ENCODE data around the gene ARHGAP28. TPM values are rescaled to one million over a fixed set of nuclear protein-coding genes. Genes with fewer than 3 reads are reported as not detected.

The ARHGAP28 gene
- total RNA-seq, 2 donors from 2014 or later = 20.3 to 22.6 TPM

DNA sequence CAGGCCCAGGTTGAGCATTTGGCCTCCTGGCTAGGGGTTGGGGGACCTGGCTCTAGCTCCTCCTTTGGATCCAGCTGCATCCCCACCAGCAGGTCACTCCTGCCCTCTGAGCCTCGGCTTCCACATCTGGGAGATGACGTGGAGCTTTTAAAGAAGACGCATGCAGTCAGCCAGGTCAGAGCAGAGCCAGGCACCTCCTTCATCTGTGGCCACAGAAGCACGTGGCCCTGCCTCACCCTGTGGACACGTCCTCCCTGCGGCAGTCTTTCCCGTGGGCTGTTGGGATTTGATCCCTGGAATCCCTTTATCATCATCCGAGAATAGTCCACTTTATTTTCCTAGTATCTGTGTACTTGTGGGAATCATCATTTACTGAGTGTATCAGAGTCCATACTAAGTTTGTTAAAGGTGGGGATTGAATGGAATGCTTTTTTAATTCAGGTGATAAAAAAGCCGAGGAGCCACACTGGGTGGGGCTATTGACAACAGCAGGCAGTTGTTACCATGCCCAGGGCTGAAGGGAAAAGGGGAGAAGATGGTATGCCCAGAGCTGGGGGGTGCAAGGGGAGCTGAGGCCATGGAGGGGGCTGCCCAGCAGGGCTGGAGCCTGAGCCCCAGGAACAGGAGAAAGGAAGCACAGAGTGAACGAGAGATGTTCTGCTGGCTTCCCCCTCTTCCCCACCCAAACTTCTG is 218.0 kb downstream of the ARHGAP28 start:
- no peak overlapping the region for H3K27ac ChIP-seq
- H3K27me3 ChIP-seq (replicated peaks; ENCODE audit: insufficient read depth) = no peaks in the 10 kb centered on the region
- no peak for DNase-seq (ENCODE audit: low spot score)
- H3K4me3 ChIP-seq = no peak overlapping the region
- TF ChIP-seq, protein P1, sequence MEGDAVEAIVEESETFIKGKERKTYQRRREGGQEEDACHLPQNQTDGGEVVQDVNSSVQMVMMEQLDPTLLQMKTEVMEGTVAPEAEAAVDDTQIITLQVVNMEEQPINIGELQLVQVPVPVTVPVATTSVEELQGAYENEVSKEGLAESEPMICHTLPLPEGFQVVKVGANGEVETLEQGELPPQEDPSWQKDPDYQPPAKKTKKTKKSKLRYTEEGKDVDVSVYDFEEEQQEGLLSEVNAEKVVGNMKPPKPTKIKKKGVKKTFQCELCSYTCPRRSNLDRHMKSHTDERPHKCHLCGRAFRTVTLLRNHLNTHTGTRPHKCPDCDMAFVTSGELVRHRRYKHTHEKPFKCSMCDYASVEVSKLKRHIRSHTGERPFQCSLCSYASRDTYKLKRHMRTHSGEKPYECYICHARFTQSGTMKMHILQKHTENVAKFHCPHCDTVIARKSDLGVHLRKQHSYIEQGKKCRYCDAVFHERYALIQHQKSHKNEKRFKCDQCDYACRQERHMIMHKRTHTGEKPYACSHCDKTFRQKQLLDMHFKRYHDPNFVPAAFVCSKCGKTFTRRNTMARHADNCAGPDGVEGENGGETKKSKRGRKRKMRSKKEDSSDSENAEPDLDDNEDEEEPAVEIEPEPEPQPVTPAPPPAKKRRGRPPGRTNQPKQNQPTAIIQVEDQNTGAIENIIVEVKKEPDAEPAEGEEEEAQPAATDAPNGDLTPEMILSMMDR (IDR thresholded peaks at IDR 0.05) = no peak
- TF ChIP-seq POLR2AphosphoS5 (IDR thresholded peaks at IDR 0.05) = no peak
- no peak for TF ChIP-seq POLR2A (IDR thresholded peaks at IDR 0.05)
- no peaks in the 10 kb centered on the region for H3K4me1 ChIP-seq (replicated peaks)
- intact Hi-C loops (cut with DNase I) = no loop called here
- 81% methylated on average over 10 of the region's 10 CpGs for WGBS
- H3K36me3 ChIP-seq = no peaks in the 10 kb centered on the region
- no peaks in the 10 kb centered on the region for H3K9me3 ChIP-seq

DNA sequence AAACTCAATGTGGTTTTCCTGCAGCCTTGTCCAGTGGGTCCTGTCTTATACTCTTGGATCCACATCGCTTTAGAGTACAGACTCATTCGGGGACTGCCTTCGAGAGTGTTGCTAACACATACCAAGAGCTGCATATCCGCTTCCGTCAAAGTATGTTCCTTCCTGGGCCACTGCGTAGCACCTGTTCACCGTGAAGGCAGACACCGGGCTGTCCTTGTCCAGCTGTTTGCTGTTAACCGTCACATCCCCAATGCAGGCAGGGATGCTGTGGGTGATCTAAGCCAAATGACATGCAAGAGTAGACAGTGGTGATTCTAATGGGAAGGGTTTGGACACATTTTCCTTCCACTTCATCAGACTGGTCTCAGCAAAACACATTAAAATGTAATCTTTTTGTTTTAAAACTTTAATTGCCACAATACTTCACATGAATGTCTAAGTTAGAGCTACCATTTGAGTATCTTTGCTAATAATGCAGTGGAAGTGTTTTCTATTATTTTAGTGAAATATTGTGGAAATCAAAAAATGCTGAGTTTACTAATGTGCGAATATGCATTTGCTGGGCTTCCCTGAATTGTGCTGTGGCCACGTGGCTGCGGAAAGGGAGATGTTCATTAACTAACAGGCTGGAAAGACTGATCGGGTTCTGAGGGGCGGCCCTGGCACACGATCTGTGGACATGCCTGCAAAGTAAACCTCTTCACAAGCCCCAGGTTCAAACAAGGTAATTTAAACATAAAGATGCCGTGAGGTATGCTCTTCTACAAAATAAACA is 219.0 kb downstream of the ARHGAP28 start:
- H3K4me3 ChIP-seq = no peak overlapping the region
- no peak overlapping the region for H3K27ac ChIP-seq
- intact Hi-C loops (cut with DNase I) = no loop called here
- no peaks in the 10 kb centered on the region for H3K9me3 ChIP-seq
- no peaks in the 10 kb centered on the region for H3K4me1 ChIP-seq (replicated peaks)
- 78% methylated on average over 16 of the region's 16 CpGs for WGBS
- DNase-seq (ENCODE audit: low spot score) = no peak
- TF ChIP-seq POLR2A (IDR thresholded peaks at IDR 0.05) (no peak), POLR2AphosphoS5 (IDR thresholded peaks at IDR 0.05) (no peak)
- TF ChIP-seq, protein P1 (IDR thresholded peaks at IDR 0.05) = no peak
- H3K27me3 ChIP-seq (replicated peaks; ENCODE audit: insufficient read depth) = no peaks in the 10 kb centered on the region
- H3K36me3 ChIP-seq = no peaks in the 10 kb centered on the region

DNA sequence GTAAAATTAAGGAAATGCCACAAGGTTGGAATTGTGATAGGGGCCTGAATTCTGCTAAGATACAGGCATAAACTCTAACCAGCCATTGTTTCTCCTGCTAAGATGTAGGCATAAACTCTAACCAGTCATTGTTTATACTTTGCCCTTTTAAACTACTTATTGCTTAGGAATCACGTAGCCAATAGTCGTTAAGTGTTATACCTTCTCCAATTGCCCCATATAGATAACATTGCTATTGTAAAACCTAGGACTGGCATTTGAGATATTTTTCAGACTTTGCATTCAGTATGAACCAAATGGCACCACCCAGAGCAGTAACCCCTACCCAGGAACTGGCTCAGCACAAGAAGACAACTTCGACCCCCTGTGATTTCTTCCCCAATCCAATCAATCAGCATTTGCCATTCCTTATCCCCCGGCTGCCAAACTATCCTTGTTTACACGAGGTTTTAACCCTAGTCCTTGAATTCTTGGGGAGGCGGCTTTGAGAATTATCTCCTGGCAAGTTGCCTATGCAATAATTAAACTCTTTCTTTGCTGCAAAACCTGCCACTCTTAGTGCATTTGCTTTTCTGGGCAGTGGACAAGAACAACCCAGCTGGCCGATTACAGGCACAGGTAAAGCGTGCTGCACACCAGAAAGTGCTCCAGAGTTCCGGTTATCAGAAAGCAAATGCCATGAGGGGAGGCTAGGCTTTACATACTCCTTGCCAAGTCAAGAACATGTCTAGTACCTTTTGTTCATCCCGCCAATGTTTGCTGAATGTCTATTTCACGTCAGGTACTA is 220.5 kb downstream of the ARHGAP28 start:
- intact Hi-C loops (cut with DNase I) = no loop called here
- Histone ChIP-seq H3K4me3 (no peak overlapping the region), H3K9me3 (no peaks in the 10 kb centered on the region), H3K4me1 (replicated peaks) (no peaks in the 10 kb centered on the region), H3K27me3 (replicated peaks; ENCODE audit: insufficient read depth) (no peaks in the 10 kb centered on the region), H3K27ac (no peak overlapping the region), H3K36me3 (no peaks in the 10 kb centered on the region)
- 74% methylated on average over 11 of the region's 11 CpGs for WGBS
- no peak for DNase-seq (ENCODE audit: low spot score)
- TF ChIP-seq POLR2AphosphoS5 (IDR thresholded peaks at IDR 0.05) (no peak), POLR2A (IDR thresholded peaks at IDR 0.05) (no peak)
- TF ChIP-seq, protein P1 (IDR thresholded peaks at IDR 0.05) = no peak

DNA sequence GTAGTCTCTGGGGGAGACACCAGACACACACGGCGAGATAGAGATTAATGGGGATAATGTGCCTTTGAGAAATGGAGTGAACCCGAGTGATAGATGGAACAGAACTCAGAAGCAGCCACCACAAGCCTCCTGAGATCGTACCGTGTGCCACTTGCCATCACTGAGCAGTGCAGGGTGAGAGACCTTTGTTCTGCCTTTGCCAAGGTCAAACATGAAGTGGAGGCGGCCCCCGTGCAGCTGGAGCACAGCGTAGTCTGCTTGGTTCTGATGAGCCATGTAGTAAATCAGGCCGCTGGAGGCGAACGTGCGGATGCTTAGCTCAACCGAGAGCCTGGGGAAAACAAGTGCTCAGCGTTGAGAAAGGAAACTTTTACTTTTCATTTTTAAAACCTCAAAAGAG is 221.1 kb downstream of the ARHGAP28 start:
- Histone ChIP-seq H3K36me3 (no peaks in the 10 kb centered on the region), H3K27ac (no peak overlapping the region)

More for the DNA sequence above, 221.1 kb downstream of the ARHGAP28 start:
- TF ChIP-seq POLR2A (IDR thresholded peaks at IDR 0.05) (no peak), POLR2AphosphoS5 (IDR thresholded peaks at IDR 0.05) (no peak)
- TF ChIP-seq, protein P1 (IDR thresholded peaks at IDR 0.05) = no peak
- Histone ChIP-seq H3K4me1 (replicated peaks) (no peaks in the 10 kb centered on the region), H3K27me3 (replicated peaks; ENCODE audit: insufficient read depth) (no peaks in the 10 kb centered on the region), H3K9me3 (no peaks in the 10 kb centered on the region), H3K4me3 (no peak overlapping the region)
- WGBS = 91% methylated on average over 14 of the region's 14 CpGs
- intact Hi-C loops (cut with DNase I) = no loop called here
- DNase-seq (ENCODE audit: low spot score) = no peak

Measured in prostate gland (tissue), 2 donors.